Measurements from ENCODE around the gene FGFBP1.
A peak's percentile ranks its signal among the peaks of the same experiment; 100 is the strongest.

The FGFBP1 gene

GRCh38 chr4:15961781-15962510 lies 23.4 kb upstream of the FGFBP1 start:
- H3K4me3 ChIP-seq (replicated peaks; ENCODE audit: low read depth, low read length) = no peak overlapping the region
- no peak for TF ChIP-seq CTCF (IDR thresholded peaks at IDR 0.05; ENCODE audit: low read depth, low read length, missing control alignments)
- DNase-seq (ENCODE audit: extremely low read depth, low read depth) = no peak

- H3K4me3 ChIP-seq (replicated peaks; ENCODE audit: low read depth, low read length) = no peak overlapping the region
- TF ChIP-seq CTCF (IDR thresholded peaks at IDR 0.05; ENCODE audit: low read depth, low read length, missing control alignments) = no peak
- no peak for DNase-seq (ENCODE audit: extremely low read depth, low read depth)
Observed at GRCh38 chr4:15958562-15958961, 20.0 kb upstream of the FGFBP1 start.

GRCh38 chr4:15956179-15956850 lies 17.8 kb upstream of the FGFBP1 start:
- TF ChIP-seq CTCF (IDR thresholded peaks at IDR 0.05; ENCODE audit: low read depth, low read length, missing control alignments) = peak; percentile 93
- DNase-seq (ENCODE audit: extremely low read depth, low read depth) = peak; percentile 39
- H3K4me3 ChIP-seq (replicated peaks; ENCODE audit: low read depth, low read length) = no peak overlapping the region

GRCh38 chr4:15955670-15956069 lies 17.1 kb upstream of the FGFBP1 start:
- TF ChIP-seq CTCF (IDR thresholded peaks at IDR 0.05; ENCODE audit: low read depth, low read length, missing control alignments) = peak; percentile 26
- DNase-seq (ENCODE audit: extremely low read depth, low read depth) = no peak
- no peak overlapping the region for H3K4me3 ChIP-seq (replicated peaks; ENCODE audit: low read depth, low read length)

- no peak for DNase-seq (ENCODE audit: extremely low read depth, low read depth)
- no peak overlapping the region for H3K4me3 ChIP-seq (replicated peaks; ENCODE audit: low read depth, low read length)
- no peak for TF ChIP-seq CTCF (IDR thresholded peaks at IDR 0.05; ENCODE audit: low read depth, low read length, missing control alignments)
Observed at GRCh38 chr4:15953625-15954024, 15.1 kb upstream of the FGFBP1 start.

- no peak for DNase-seq (ENCODE audit: extremely low read depth, low read depth)
- no peak for TF ChIP-seq CTCF (IDR thresholded peaks at IDR 0.05; ENCODE audit: low read depth, low read length, missing control alignments)
- H3K4me3 ChIP-seq (replicated peaks; ENCODE audit: low read depth, low read length) = no peak overlapping the region
Observed at GRCh38 chr4:15951781-15952180, 13.2 kb upstream of the FGFBP1 start.
